ENCODE measurements around the gene AFDN. TPM values are rescaled to one million over a fixed set of nuclear protein-coding genes. Genes with fewer than 3 reads are reported as not detected.

AFDN gene
- total RNA-seq, 1 experiment from 2014 or later = 226 TPM

DNA sequence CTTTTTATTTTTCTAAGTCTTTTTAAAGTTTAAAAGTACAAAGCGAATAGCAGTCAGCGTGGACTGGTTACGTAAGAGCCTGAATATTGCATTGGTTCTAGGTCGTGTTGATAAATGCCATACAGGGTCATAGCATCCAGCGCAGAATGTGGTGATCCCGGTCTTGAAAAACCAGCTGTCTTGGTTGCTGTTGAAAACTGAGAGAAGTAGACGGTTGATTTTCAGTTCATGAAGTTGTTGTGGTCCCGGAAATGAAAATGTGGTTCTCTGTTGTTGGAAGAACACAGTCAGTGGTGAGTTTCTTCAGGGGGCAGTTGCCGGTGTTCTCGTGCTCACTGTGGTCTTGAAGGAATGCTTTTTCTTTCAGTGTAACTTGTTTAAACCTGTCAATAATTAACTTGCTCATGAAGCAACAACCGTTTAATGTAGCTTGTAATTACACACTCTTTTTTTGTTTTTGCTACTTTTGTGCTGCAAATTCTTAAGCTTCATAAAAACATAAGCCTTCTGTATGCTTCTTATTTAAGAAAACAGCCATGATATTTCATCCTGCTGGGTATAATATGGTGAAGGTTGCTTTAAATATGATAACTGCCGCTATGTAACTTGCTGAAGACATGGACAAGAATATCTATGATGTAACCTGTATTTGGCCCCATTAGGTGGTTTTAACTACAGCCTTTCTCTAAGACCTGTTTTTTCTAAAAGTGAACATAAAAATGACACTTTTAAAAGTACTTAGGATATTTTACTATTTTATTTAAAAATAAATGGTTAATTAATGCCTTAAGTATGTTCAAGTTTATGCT, 106.0 kb downstream of the AFDN start:
- no peaks in the 10 kb centered on the region for H3K9me3 Mint-ChIP-seq (ENCODE audit: low read depth, unreplicated experiment)
- CTCF ChIA-PET = interaction anchor here (1.7 kb wide), 1 partner anchor 121 kb away, joined by 4 read pairs; no protein-coding TSS in a partner anchor
- no peak for TF ChIP-seq CTCF (IDR thresholded peaks at IDR 0.05; ENCODE audit: unreplicated experiment)
- H3K27me3 Mint-ChIP-seq (ENCODE audit: unreplicated experiment) = no peaks in the 10 kb centered on the region
- BruUV-seq (replicated peaks) = TSS peak; percentile 72
- DNase-seq = peak; percentile 49
- H3K4me1 Mint-ChIP-seq (ENCODE audit: low read depth, unreplicated experiment) = peaks cover 37% of the 10 kb centered on the region
- intact Hi-C loops (cut with micrococcal nuclease; ENCODE audit: unreplicated experiment) = loop anchor here (2.0 to 10.0 kb wide), 2 partner anchors 74 to 102 kb away; no protein-coding TSS in a partner anchor
- peak overlapping the region; percentile 79 for H3K27ac Mint-ChIP-seq (ENCODE audit: unreplicated experiment)
- peak overlapping the region; percentile 60 for H3K4me3 Mint-ChIP-seq (ENCODE audit: low read depth, unreplicated experiment)
- H3K36me3 Mint-ChIP-seq (ENCODE audit: insufficient read depth, unreplicated experiment) = peaks cover 39% of the 10 kb centered on the region

DNA sequence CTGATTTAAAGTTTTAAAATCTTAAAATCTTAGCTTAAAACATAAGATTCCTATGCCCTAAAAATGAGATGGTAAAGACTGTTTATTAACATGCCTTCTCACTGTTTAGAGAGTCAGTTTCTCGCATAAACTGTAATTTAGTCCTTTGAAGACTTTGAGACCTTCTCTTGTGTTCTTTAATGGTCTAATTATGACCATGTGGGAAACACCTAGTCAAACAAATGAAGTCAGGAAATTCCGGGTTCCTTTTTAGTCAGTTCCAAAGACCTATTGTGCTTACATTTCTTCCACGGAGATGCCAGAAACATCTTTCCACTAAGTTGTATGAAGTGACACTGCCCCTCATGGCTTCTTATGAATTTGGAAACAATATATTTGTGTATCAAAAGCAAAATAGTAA, 106.6 kb downstream of the AFDN start:
- CTCF ChIA-PET = interaction anchor here (1.7 kb wide), 1 partner anchor 120 kb away, joined by 4 read pairs; no protein-coding TSS in a partner anchor
- no peak for TF ChIP-seq CTCF (IDR thresholded peaks at IDR 0.05; ENCODE audit: unreplicated experiment)
- no peak overlapping the region for H3K27ac Mint-ChIP-seq (ENCODE audit: unreplicated experiment)
- peaks cover 39% of the 10 kb centered on the region for H3K36me3 Mint-ChIP-seq (ENCODE audit: insufficient read depth, unreplicated experiment)
- no peaks in the 10 kb centered on the region for H3K27me3 Mint-ChIP-seq (ENCODE audit: unreplicated experiment)
- no peak overlapping the region for H3K4me3 Mint-ChIP-seq (ENCODE audit: low read depth, unreplicated experiment)
- DNase-seq = no peak
- H3K4me1 Mint-ChIP-seq (ENCODE audit: low read depth, unreplicated experiment) = peaks cover 37% of the 10 kb centered on the region
- no TSS peak for BruUV-seq (replicated peaks)
- H3K9me3 Mint-ChIP-seq (ENCODE audit: low read depth, unreplicated experiment) = no peaks in the 10 kb centered on the region
- intact Hi-C loops (cut with micrococcal nuclease; ENCODE audit: unreplicated experiment) = loop anchor here (2.0 to 10.0 kb wide), 2 partner anchors 74 to 102 kb away; no protein-coding TSS in a partner anchor

GRCh38 chr6:167933847-167934246, 107.1 kb downstream of the AFDN start:
- TF ChIP-seq CTCF (IDR thresholded peaks at IDR 0.05; ENCODE audit: unreplicated experiment) = no peak
- Mint-ChIP-seq H3K36me3 (ENCODE audit: insufficient read depth, unreplicated experiment) (peaks cover 38% of the 10 kb centered on the region), H3K9me3 (ENCODE audit: low read depth, unreplicated experiment) (no peaks in the 10 kb centered on the region), H3K4me3 (ENCODE audit: low read depth, unreplicated experiment) (no peak overlapping the region), H3K27me3 (ENCODE audit: unreplicated experiment) (no peaks in the 10 kb centered on the region), H3K27ac (ENCODE audit: unreplicated experiment) (no peak overlapping the region), H3K4me1 (ENCODE audit: low read depth, unreplicated experiment) (peaks cover 37% of the 10 kb centered on the region)
- intact Hi-C loops (cut with micrococcal nuclease; ENCODE audit: unreplicated experiment) = loop anchor here (2.0 to 10.0 kb wide), 2 partner anchors 73 to 101 kb away; no protein-coding TSS in a partner anchor
- CTCF ChIA-PET = no interaction called here
- BruUV-seq (replicated peaks) = no TSS peak
- DNase-seq = no peak

- intact Hi-C loops (cut with micrococcal nuclease; ENCODE audit: unreplicated experiment) = loop anchor here (10.0 kb wide), 1 partner anchor 100 kb away; no protein-coding TSS in a partner anchor
- Mint-ChIP-seq H3K36me3 (ENCODE audit: insufficient read depth, unreplicated experiment) (peaks cover 32% of the 10 kb centered on the region), H3K27me3 (ENCODE audit: unreplicated experiment) (no peaks in the 10 kb centered on the region), H3K27ac (ENCODE audit: unreplicated experiment) (no peak overlapping the region), H3K9me3 (ENCODE audit: low read depth, unreplicated experiment) (no peaks in the 10 kb centered on the region), H3K4me3 (ENCODE audit: low read depth, unreplicated experiment) (no peak overlapping the region), H3K4me1 (ENCODE audit: low read depth, unreplicated experiment) (peaks cover 37% of the 10 kb centered on the region)
- CTCF ChIA-PET = no interaction called here
- BruUV-seq (replicated peaks) = no TSS peak
- no peak for TF ChIP-seq CTCF (IDR thresholded peaks at IDR 0.05; ENCODE audit: unreplicated experiment)
- no peak for DNase-seq
Observed at GRCh38 chr6:167934426-167934864, 107.7 kb downstream of the AFDN start.
